Measurements from ENCODE around the gene MBD4. TPM values are rescaled to one million over a fixed set of nuclear protein-coding genes. Genes with fewer than 3 reads are reported as not detected.
A peak's percentile ranks its signal among the peaks of the same experiment; 100 is the strongest.
"Not testable (repeated sequence)": the region's sequence is repeated elsewhere in the genome, so short reads cannot be mapped to it uniquely, and the experiment has no call there.

MBD4 gene
- total RNA-seq, 2 experiments from 2014 or later, result 46.3 to 74.6 TPM

- peaks cover 22% of the 10 kb centered on the region for H3K4me1 ChIP-seq (ENCODE audit: insufficient read depth, low read length, poor library complexity, severe bottlenecking)
- CTCF ChIA-PET (ENCODE audit: unreplicated experiment), result interaction anchor here (1.3 to 1.4 kb wide), 2 partner anchors 10 to 15 kb away, joined by 3 to 6 read pairs; no protein-coding TSS in a partner anchor
- TF ChIP-seq EZH2phosphoT487 (IDR thresholded peaks at IDR 0.05; ENCODE audit: borderline replicate concordance, low read depth, low read length) (no peak), CTCF (conservative IDR thresholded peaks at IDR 0.05; ENCODE audit: low read length) (peak; percentile 89)
- no TSS peak for BruUV-seq (replicated peaks)
- DNase-seq (ENCODE audit: low spot score), result peak; percentile 96
- H3K9me3 ChIP-seq (ENCODE audit: low read length), result no peaks in the 10 kb centered on the region
- H2AFZ ChIP-seq (ENCODE audit: low read length), result peak overlapping the region; percentile 95
- POLR2A ChIA-PET, result interaction anchor here (0.7 to 2.5 kb wide), 9 partner anchors 9 to 59 kb away, joined by 3 to 13 read pairs (median 6); partner anchors contain the start of genes IFT122 and MBD4
- peak overlapping the region; percentile 87 for H3K4me3 ChIP-seq (ENCODE audit: low read depth, low read length, poor library complexity, severe bottlenecking)
- peaks cover 43% of the 10 kb centered on the region for H3K79me2 ChIP-seq (ENCODE audit: insufficient read depth, low read depth, low read length)
- no peaks in the 10 kb centered on the region for H3K9me2 ChIP-seq (ENCODE audit: insufficient read depth, low read length)
- H3K4me2 ChIP-seq (ENCODE audit: low read length), result peak overlapping the region; percentile 86
- intact Hi-C loops (cut with micrococcal nuclease; ENCODE audit: unreplicated experiment), result loop anchor here (1.0 to 5.0 kb wide), 2 partner anchors 41 to 122 kb away; partner anchors contain the start of genes HMCES and IFT122
- H4K20me1 ChIP-seq (ENCODE audit: insufficient read depth, low read length), result peaks cover 11% of the 10 kb centered on the region; the same call in 1 of the 2 replicates
- H3K36me3 ChIP-seq (ENCODE audit: insufficient read depth, low read length), result peaks cover 27% of the 10 kb centered on the region
- peak overlapping the region; percentile 59 for H3K27ac ChIP-seq (ENCODE audit: low read depth, low read length, poor library complexity, severe bottlenecking)
Measured at GRCh38 chr3:129399145-129399894, 40.4 kb downstream of the MBD4 start.

- H3K4me3 ChIP-seq (ENCODE audit: low read depth, low read length, poor library complexity, severe bottlenecking), result peak overlapping the region; percentile 87
- no peaks in the 10 kb centered on the region for H3K9me3 ChIP-seq (ENCODE audit: low read length)
- H3K27ac ChIP-seq (ENCODE audit: low read depth, low read length, poor library complexity, severe bottlenecking), result peak overlapping the region; percentile 59
- peak; percentile 20 for DNase-seq (ENCODE audit: low spot score)
- intact Hi-C loops (cut with micrococcal nuclease; ENCODE audit: unreplicated experiment), result loop anchor here (1.0 to 5.0 kb wide), 2 partner anchors 42 to 121 kb away; partner anchors contain the start of genes HMCES and IFT122
- TF ChIP-seq CTCF (conservative IDR thresholded peaks at IDR 0.05; ENCODE audit: low read length) (no peak), EZH2phosphoT487 (IDR thresholded peaks at IDR 0.05; ENCODE audit: borderline replicate concordance, low read depth, low read length) (no peak)
- CTCF ChIA-PET (ENCODE audit: unreplicated experiment), result no interaction called here
- POLR2A ChIA-PET, result interaction anchor here (0.7 to 2.5 kb wide), 5 partner anchors 10 to 53 kb away, joined by 3 to 9 read pairs (median 5); no protein-coding TSS in a partner anchor
- peaks cover 43% of the 10 kb centered on the region for H3K79me2 ChIP-seq (ENCODE audit: insufficient read depth, low read depth, low read length)
- peaks cover 27% of the 10 kb centered on the region for H3K36me3 ChIP-seq (ENCODE audit: insufficient read depth, low read length)
- peaks cover 11% of the 10 kb centered on the region; the same call in 1 of the 2 replicates for H4K20me1 ChIP-seq (ENCODE audit: insufficient read depth, low read length)
- TSS peak; percentile 80 for BruUV-seq (replicated peaks)
- peak overlapping the region; percentile 86 for H3K4me2 ChIP-seq (ENCODE audit: low read length)
- H3K4me1 ChIP-seq (ENCODE audit: insufficient read depth, low read length, poor library complexity, severe bottlenecking), result peaks cover 22% of the 10 kb centered on the region
- H3K9me2 ChIP-seq (ENCODE audit: insufficient read depth, low read length), result no peaks in the 10 kb centered on the region
- H2AFZ ChIP-seq (ENCODE audit: low read length), result peak overlapping the region; percentile 95; the same call in 1 of the 2 replicates
Measured at GRCh38 chr3:129398803-129399144, 41.0 kb downstream of the MBD4 start.

- peaks cover 66% of the 10 kb centered on the region for H3K36me3 ChIP-seq (ENCODE audit: insufficient read depth, low read length)
Measured at GRCh38 chr3:129393760-129394564, 45.8 kb downstream of the MBD4 start.

More at GRCh38 chr3:129393760-129394564, 45.8 kb downstream of the MBD4 start:
- H3K4me3 ChIP-seq (ENCODE audit: low read depth, low read length, poor library complexity, severe bottlenecking); BruUV-seq (replicated peaks); H3K27ac ChIP-seq (ENCODE audit: low read depth, low read length, poor library complexity, severe bottlenecking); POLR2A ChIA-PET; DNase-seq (ENCODE audit: low spot score); H3K9me3 ChIP-seq (ENCODE audit: low read length); intact Hi-C loops (cut with micrococcal nuclease; ENCODE audit: unreplicated experiment); H3K4me2 ChIP-seq (ENCODE audit: low read length); CTCF ChIA-PET (ENCODE audit: unreplicated experiment); H2AFZ ChIP-seq (ENCODE audit: low read length); H3K9me2 ChIP-seq (ENCODE audit: insufficient read depth, low read length): not testable (repeated sequence)
- Histone ChIP-seq H4K20me1 (ENCODE audit: insufficient read depth, low read length) (peaks cover 11% of the 10 kb centered on the region; the same call in 1 of the 2 replicates), H3K4me1 (ENCODE audit: insufficient read depth, low read length, poor library complexity, severe bottlenecking) (peaks cover 11% of the 10 kb centered on the region), H3K79me2 (ENCODE audit: insufficient read depth, low read depth, low read length) (peaks cover 40% of the 10 kb centered on the region)
